Gastroesophageal sphincter (tissue), 3 donors: ENCODE results near the gene SBK2.
"Not testable (repeated sequence)": the region's sequence is repeated elsewhere in the genome, so short reads cannot be mapped to it uniquely, and the experiment has no call there.

ENCODE experiments used
- POLR2A ChIP-seq, 2 donors: fragments of 450-650 bp; IDR thresholded peaks; one replicate each; pipeline ENCODE4 v1.6.1; 2017; ENCODE audit warnings: antibody characterized with exemption in 2 of 2, mild to moderate bottlenecking in 2 of 2, moderate library complexity in 1 of 2
- POLR2AphosphoS5 ChIP-seq: sonication (generic); formaldehyde crosslinking; IDR thresholded peaks from one replicate; pipeline ENCODE4 v1.6.1; 2017; ENCODE audit warnings: antibody characterized with exemption
- TF ChIP-seq, protein P1 (sequence below), 4 experiments: fragments of 200-600 bp in 2 of 4; fragments of 450-650 bp in 2 of 4; sonication (generic) in 1 of 4; IDR thresholded peaks; one replicate each; pipeline ENCODE4 v1.5.1; 2017 to 2019; ENCODE audit warnings: antibody characterized with exemption in 4 of 4, mild to moderate bottlenecking in 2 of 4, moderate library complexity in 2 of 4

GRCh38 chr19:55534280-55534679 is 2.7 kb downstream of the SBK2 start:
- TF ChIP-seq, protein P1, sequence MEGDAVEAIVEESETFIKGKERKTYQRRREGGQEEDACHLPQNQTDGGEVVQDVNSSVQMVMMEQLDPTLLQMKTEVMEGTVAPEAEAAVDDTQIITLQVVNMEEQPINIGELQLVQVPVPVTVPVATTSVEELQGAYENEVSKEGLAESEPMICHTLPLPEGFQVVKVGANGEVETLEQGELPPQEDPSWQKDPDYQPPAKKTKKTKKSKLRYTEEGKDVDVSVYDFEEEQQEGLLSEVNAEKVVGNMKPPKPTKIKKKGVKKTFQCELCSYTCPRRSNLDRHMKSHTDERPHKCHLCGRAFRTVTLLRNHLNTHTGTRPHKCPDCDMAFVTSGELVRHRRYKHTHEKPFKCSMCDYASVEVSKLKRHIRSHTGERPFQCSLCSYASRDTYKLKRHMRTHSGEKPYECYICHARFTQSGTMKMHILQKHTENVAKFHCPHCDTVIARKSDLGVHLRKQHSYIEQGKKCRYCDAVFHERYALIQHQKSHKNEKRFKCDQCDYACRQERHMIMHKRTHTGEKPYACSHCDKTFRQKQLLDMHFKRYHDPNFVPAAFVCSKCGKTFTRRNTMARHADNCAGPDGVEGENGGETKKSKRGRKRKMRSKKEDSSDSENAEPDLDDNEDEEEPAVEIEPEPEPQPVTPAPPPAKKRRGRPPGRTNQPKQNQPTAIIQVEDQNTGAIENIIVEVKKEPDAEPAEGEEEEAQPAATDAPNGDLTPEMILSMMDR (IDR thresholded peaks at IDR 0.05): not testable (repeated sequence)
- not testable (repeated sequence) for TF ChIP-seq POLR2A (IDR thresholded peaks at IDR 0.05); POLR2AphosphoS5
